K562 treated with DMSO at 1 percent for 4 hours (cell line): Measurements from ENCODE around the gene FST. TPM values are rescaled to one million over a fixed set of nuclear protein-coding genes. Genes with fewer than 3 reads are reported as not detected.

Source experiments
- total RNA-seq: library from RNA; unstranded; fragments of 300-600 nt; gene quantifications from 2 replicates; pipeline ENCODE4 v1.2.3, GENCODE V29; 2022; ENCODE audit not compliant: insufficient read depth

FST gene
- total RNA-seq: not detected in 2 replicates

GRCh38 chr5:53480416-53481158, at the start of gene FST:
Gene FST (plus strand): TSS chr5:53480629. CDS start chr5:53480792, 163 bp downstream.

Other genes with a start within 250 kb of the FST start
- gene NDUFS4, start 80.0 kb downstream of the FST start, total RNA-seq: 85.0 and 115 TPM in 2 replicates